Mesendoderm (in vitro differentiated cells): ENCODE data around the gene LHX1.

Experiments used
- DNase-seq: peaks from one replicate; pipeline ENCODE4 v3.0.0; 2013
- H2AK5ac ChIP-seq: 2 replicates; pipeline ENCODE4 v1.6.1; 2013; ENCODE audit warnings: low read length, inconsistent platforms
- H2BK120ac ChIP-seq: 2 replicates; pipeline ENCODE4 v1.6.1; 2013; ENCODE audit warnings: low read depth, mild to moderate bottlenecking, low read length, moderate library complexity, mixed read lengths
- H2BK15ac ChIP-seq: replicated peaks from 2 replicates; pipeline ENCODE4 v1.6.1; 2013; ENCODE audit warnings: low read depth, mild to moderate bottlenecking, moderate library complexity
- H2BK5ac ChIP-seq: 2 replicates; pipeline ENCODE4 v1.6.1; 2013; ENCODE audit warnings: low read length, inconsistent platforms
- H3K18ac ChIP-seq: 2 replicates; pipeline ENCODE4 v1.6.1; 2013; ENCODE audit warnings: mild to moderate bottlenecking, low read length, mixed read lengths
- H3K23ac ChIP-seq: one replicate; pipeline ENCODE4 v1.6.1; 2013; ENCODE audit warnings: low read length
- H3K27ac ChIP-seq: 2 replicates; pipeline ENCODE4 v1.5.1; 2013; ENCODE audit warnings: low read depth, mild to moderate bottlenecking, inconsistent platforms, low read length, moderate library complexity
- H3K27me3 ChIP-seq: 2 replicates; pipeline ENCODE4 v1.6.1; 2013; ENCODE audit warnings: low read length, control low read depth, mild to moderate bottlenecking, inconsistent platforms; ENCODE audit not compliant: insufficient read depth, poor library complexity
- H3K36me3 ChIP-seq: 2 replicates; pipeline ENCODE4 v1.6.1; 2013; ENCODE audit warnings: low read length, inconsistent platforms; ENCODE audit not compliant: control insufficient read depth, insufficient read depth
- H3K4ac ChIP-seq: one replicate; pipeline ENCODE4 v1.6.1; 2013; ENCODE audit warnings: low read depth, mild to moderate bottlenecking, low read length, moderate library complexity
- H3K4me1 ChIP-seq: 2 replicates; pipeline ENCODE4 v1.6.1; 2013; ENCODE audit warnings: low read depth, low read length, inconsistent platforms; ENCODE audit not compliant: control insufficient read depth
- H3K4me2 ChIP-seq: 2 replicates; pipeline ENCODE4 v1.6.1; 2013; ENCODE audit warnings: low read length
- H3K4me3 ChIP-seq: 2 replicates; pipeline ENCODE4 v1.5.1; 2013; ENCODE audit warnings: mild to moderate bottlenecking, low read length
- H3K56ac ChIP-seq: one replicate; pipeline ENCODE4 v1.6.1; 2013; ENCODE audit warnings: low read length
- H3K79me1 ChIP-seq: 2 replicates; pipeline ENCODE4 v1.6.1; 2013; ENCODE audit warnings: low read length, inconsistent platforms
- H3K79me2 ChIP-seq: 2 replicates; pipeline ENCODE4 v1.6.1; 2013; ENCODE audit warnings: mild to moderate bottlenecking, low read length; ENCODE audit not compliant: control insufficient read depth, insufficient read depth
- H3K9ac ChIP-seq: 2 replicates; pipeline ENCODE4 v1.6.1; 2013; ENCODE audit warnings: low read length, inconsistent platforms
- H4K5ac ChIP-seq: one replicate; pipeline ENCODE4 v1.6.1; 2013; ENCODE audit warnings: low read length
- H4K8ac ChIP-seq: one replicate; pipeline ENCODE4 v1.6.1; 2013; ENCODE audit warnings: low read depth, mild to moderate bottlenecking, control low read depth, low read length, moderate library complexity
- WGBS: extraction: QIAGEN DNeasy Blood & Tissue Kit; methylation state at CpG from one replicate; pipeline ENCODE4 v1.1.7; 2013; ENCODE audit warnings: low lambda C conversion rate, missing lambda C conversion rate; ENCODE audit not compliant: insufficient coverage; ENCODE audit errors: extremely low coverage; 5-methylcytosine and 5-hydroxymethylcytosine counted together

Gene LHX1

GRCh38 chr17:36894177-36894576 is 43.1 kb upstream of the LHX1 start:
- H3K23ac ChIP-seq = no peak overlapping the region
- peak overlapping the region; percentile 17 for H3K56ac ChIP-seq
- H3K27me3 ChIP-seq = no peaks in the 10 kb centered on the region
- no peak overlapping the region for H3K4me3 ChIP-seq
- H4K8ac ChIP-seq = no peak overlapping the region
- peaks cover under 1% of the 10 kb centered on the region for H3K4me1 ChIP-seq
- WGBS = no CpG with 5 or more reads among the region's 9 CpGs
- H3K79me1 ChIP-seq = no peaks in the 10 kb centered on the region
- H3K27ac ChIP-seq = no peak overlapping the region
- DNase-seq = no peak
- no peak overlapping the region for H3K18ac ChIP-seq
- no peaks in the 10 kb centered on the region for H3K36me3 ChIP-seq
- H2BK120ac ChIP-seq = no peak overlapping the region
- no peak overlapping the region for H2BK15ac ChIP-seq
- H3K79me2 ChIP-seq = no peaks in the 10 kb centered on the region
- H3K4me2 ChIP-seq = no peak overlapping the region
- no peak overlapping the region for H2AK5ac ChIP-seq
- no peak overlapping the region for H3K4ac ChIP-seq
- H2BK5ac ChIP-seq = no peak overlapping the region
- no peak overlapping the region for H4K5ac ChIP-seq
- H3K9ac ChIP-seq = no peak overlapping the region

GRCh38 chr17:36894925-36895324 is 42.4 kb upstream of the LHX1 start:
- no peak overlapping the region for H4K8ac ChIP-seq
- no peak overlapping the region for H3K56ac ChIP-seq
- no peak overlapping the region for H2BK15ac ChIP-seq
- no peaks in the 10 kb centered on the region for H3K36me3 ChIP-seq
- H3K27ac ChIP-seq = no peak overlapping the region
- no peak overlapping the region for H2BK5ac ChIP-seq
- no peak overlapping the region for H3K4me2 ChIP-seq
- no peak overlapping the region for H3K4ac ChIP-seq
- H3K18ac ChIP-seq = no peak overlapping the region
- WGBS = no CpG with 5 or more reads among the region's 5 CpGs
- no peak overlapping the region for H2AK5ac ChIP-seq
- H3K23ac ChIP-seq = no peak overlapping the region
- H3K27me3 ChIP-seq = no peaks in the 10 kb centered on the region
- no peaks in the 10 kb centered on the region for H3K79me2 ChIP-seq
- no peak overlapping the region for H3K9ac ChIP-seq
- DNase-seq = no peak
- H3K4me3 ChIP-seq = no peak overlapping the region
- no peaks in the 10 kb centered on the region for H3K79me1 ChIP-seq
- no peak overlapping the region for H4K5ac ChIP-seq
- H2BK120ac ChIP-seq = no peak overlapping the region
- no peaks in the 10 kb centered on the region for H3K4me1 ChIP-seq

- WGBS = no CpG with 5 or more reads among the region's 7 CpGs
- H2BK5ac ChIP-seq = no peak overlapping the region
- H3K79me2 ChIP-seq = no peaks in the 10 kb centered on the region
- H3K27me3 ChIP-seq = no peaks in the 10 kb centered on the region
- H3K4me1 ChIP-seq = peaks cover 3% of the 10 kb centered on the region
- H4K8ac ChIP-seq = no peak overlapping the region
- no peaks in the 10 kb centered on the region for H3K36me3 ChIP-seq
- H2AK5ac ChIP-seq = no peak overlapping the region
- no peak overlapping the region for H3K4me3 ChIP-seq
- no peak overlapping the region for H2BK15ac ChIP-seq
- no peak overlapping the region for H3K56ac ChIP-seq
- H2BK120ac ChIP-seq = no peak overlapping the region
- no peak overlapping the region for H3K18ac ChIP-seq
- no peak overlapping the region for H3K23ac ChIP-seq
- DNase-seq = peak; percentile 70
- no peak overlapping the region for H4K5ac ChIP-seq
- no peak overlapping the region for H3K9ac ChIP-seq
- H3K79me1 ChIP-seq = no peaks in the 10 kb centered on the region
- H3K4me2 ChIP-seq = no peak overlapping the region
- no peak overlapping the region for H3K4ac ChIP-seq
- no peak overlapping the region for H3K27ac ChIP-seq
Measured at GRCh38 chr17:36899250-36900159, 37.8 kb upstream of the LHX1 start.

GRCh38 chr17:36900160-36900512 is 37.1 kb upstream of the LHX1 start:
- Histone ChIP-seq H2BK120ac (no peak overlapping the region), H4K8ac (no peak overlapping the region), H3K56ac (no peak overlapping the region), H3K4me2 (no peak overlapping the region), H3K4ac (no peak overlapping the region), H3K9ac (no peak overlapping the region), H3K79me2 (no peaks in the 10 kb centered on the region), H3K4me3 (no peak overlapping the region), H3K18ac (no peak overlapping the region), H2AK5ac (no peak overlapping the region), H3K4me1 (peaks cover 3% of the 10 kb centered on the region), H2BK5ac (no peak overlapping the region), H4K5ac (no peak overlapping the region), H3K27me3 (no peaks in the 10 kb centered on the region), H3K27ac (no peak overlapping the region), H3K23ac (no peak overlapping the region), H3K79me1 (no peaks in the 10 kb centered on the region), H2BK15ac (no peak overlapping the region), H3K36me3 (no peaks in the 10 kb centered on the region)
- DNase-seq = no peak
- no CpG with 5 or more reads among the region's 7 CpGs for WGBS

- Histone ChIP-seq H3K9ac (no peak overlapping the region), H3K4me2 (no peak overlapping the region), H3K36me3 (no peaks in the 10 kb centered on the region), H2BK5ac (no peak overlapping the region), H2BK120ac (no peak overlapping the region), H3K27ac (no peak overlapping the region), H3K4me3 (no peak overlapping the region), H3K18ac (no peak overlapping the region), H3K4ac (no peak overlapping the region), H4K5ac (no peak overlapping the region), H3K27me3 (no peaks in the 10 kb centered on the region), H3K56ac (no peak overlapping the region), H4K8ac (no peak overlapping the region), H2AK5ac (peak overlapping the region; percentile 12), H3K4me1 (peaks cover 3% of the 10 kb centered on the region), H3K79me2 (no peaks in the 10 kb centered on the region), H3K23ac (no peak overlapping the region), H3K79me1 (no peaks in the 10 kb centered on the region), H2BK15ac (no peak overlapping the region)
- DNase-seq = peak; percentile 93
- WGBS = no CpG with 5 or more reads among the region's 14 CpGs
Measured at GRCh38 chr17:36901506-36901905, 35.8 kb upstream of the LHX1 start.

GRCh38 chr17:36907407-36907806 is 29.9 kb upstream of the LHX1 start:
- no CpG with 5 or more reads among the region's 10 CpGs for WGBS
- H3K27me3 ChIP-seq = no peaks in the 10 kb centered on the region
- no peak overlapping the region for H2BK5ac ChIP-seq
- no peaks in the 10 kb centered on the region for H3K36me3 ChIP-seq
- H3K4ac ChIP-seq = no peak overlapping the region
- no peak overlapping the region for H3K4me2 ChIP-seq
- no peaks in the 10 kb centered on the region for H3K79me1 ChIP-seq
- H3K4me3 ChIP-seq = no peak overlapping the region
- no peak overlapping the region for H3K9ac ChIP-seq
- H3K18ac ChIP-seq = no peak overlapping the region
- H2BK15ac ChIP-seq = no peak overlapping the region
- H3K27ac ChIP-seq = no peak overlapping the region
- no peak for DNase-seq
- no peak overlapping the region for H3K56ac ChIP-seq
- H3K23ac ChIP-seq = no peak overlapping the region
- no peak overlapping the region for H2AK5ac ChIP-seq
- no peaks in the 10 kb centered on the region for H3K79me2 ChIP-seq
- H3K4me1 ChIP-seq = peaks cover under 1% of the 10 kb centered on the region
- H4K5ac ChIP-seq = no peak overlapping the region
- no peak overlapping the region for H4K8ac ChIP-seq
- H2BK120ac ChIP-seq = no peak overlapping the region
